Activated CD4-positive, alpha-beta T cell treated with anti-CD3 and anti-CD28 coated beads, Interleukin-2, amount 50 U/mL, for 48 hours (primary cell): ENCODE data around the gene CATSPERD.

Source experiments
- DNase-seq, 2 experiments: peaks; one replicate each; pipeline ENCODE4 v3.0.0-alpha.2; 2020

The CATSPERD gene

DNA sequence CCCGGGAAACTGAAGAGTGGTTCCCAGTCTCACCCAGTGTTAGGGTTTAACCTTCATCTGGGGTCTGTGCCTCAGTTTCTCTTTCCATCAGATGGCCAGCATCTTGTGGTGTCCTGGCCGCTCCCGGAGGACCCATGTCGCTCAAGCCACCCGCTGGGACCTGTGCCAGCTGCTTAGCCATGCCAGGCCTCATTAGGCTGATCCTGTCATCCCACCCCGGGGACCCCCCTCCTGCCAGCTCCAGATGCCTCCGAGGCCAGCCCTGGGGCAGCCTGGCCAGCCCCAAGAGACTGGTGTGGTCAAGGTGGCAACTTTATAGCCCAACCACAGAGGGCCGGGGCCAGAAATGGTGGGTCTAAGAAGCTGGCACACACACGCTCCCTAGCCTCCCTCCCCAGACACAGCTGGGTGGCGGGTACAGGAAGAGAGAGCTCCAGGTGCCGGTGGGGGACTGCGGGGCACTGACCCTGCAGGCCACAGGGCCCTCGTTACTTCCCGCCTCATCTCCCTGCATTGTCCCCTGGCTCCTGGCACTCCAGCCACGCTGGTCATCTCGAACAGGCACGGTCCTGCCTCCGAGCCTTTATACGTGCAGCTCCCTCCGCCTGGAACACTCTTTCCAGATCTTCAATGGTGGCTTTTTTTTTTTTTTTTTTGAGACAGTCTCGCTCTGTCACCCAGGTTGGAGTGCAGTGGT, 87.8 kb downstream of the CATSPERD start:
- no peak for DNase-seq

DNA sequence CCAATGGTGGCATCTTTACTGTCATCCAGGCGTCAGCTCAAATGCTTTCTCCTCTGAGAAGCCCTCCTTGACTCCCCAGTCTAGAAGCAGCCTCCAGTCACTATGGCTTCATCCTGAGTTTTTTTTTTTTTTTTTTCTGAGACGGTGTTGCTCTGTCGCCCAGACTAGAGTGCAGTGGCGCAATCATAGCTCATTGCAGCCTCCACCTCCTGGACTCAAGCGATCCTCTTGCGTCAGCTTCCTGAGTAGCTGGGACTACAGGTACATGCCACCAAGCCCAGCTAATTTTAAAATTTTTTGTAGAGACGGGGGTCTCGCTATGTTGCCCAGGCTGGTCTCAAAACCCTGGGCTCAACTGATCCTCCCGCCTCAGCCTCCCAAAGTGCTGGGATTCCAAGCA, 88.6 kb downstream of the CATSPERD start:
- DNase-seq = no peak

GRCh38 chr19:5809469-5809868, 89.0 kb downstream of the CATSPERD start:
- no peak for DNase-seq

- no peak for DNase-seq
These were observed 90.7 kb downstream of the CATSPERD start for GRCh38 chr19:5811117-5811516.

- no peak for DNase-seq
These were observed 93.8 kb downstream of the CATSPERD start for GRCh38 chr19:5814123-5814851.

GRCh38 chr19:5814852-5815246, 94.4 kb downstream of the CATSPERD start:
- no peak for DNase-seq

DNA sequence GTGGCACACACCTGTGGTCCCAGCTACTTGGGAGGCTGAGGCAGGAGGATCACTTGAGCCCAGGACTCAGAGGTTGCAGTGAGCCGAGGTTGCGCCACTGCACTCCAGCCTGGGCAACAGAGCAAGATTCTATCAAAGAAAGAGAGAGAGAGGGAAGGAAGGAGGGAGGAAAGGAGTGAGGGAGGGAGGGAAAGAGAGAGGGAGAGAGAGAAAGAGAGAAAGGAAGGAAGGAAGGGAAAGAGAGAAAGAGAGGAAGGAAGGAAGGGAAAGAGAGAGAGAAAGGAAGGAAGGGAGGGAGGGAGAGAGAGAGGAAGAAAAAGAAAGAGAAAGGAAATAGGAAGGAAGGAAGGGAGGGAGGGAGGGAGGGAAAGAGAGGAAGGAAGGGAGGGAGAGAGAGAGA, 96.8 kb downstream of the CATSPERD start:
- no peak for DNase-seq

DNA sequence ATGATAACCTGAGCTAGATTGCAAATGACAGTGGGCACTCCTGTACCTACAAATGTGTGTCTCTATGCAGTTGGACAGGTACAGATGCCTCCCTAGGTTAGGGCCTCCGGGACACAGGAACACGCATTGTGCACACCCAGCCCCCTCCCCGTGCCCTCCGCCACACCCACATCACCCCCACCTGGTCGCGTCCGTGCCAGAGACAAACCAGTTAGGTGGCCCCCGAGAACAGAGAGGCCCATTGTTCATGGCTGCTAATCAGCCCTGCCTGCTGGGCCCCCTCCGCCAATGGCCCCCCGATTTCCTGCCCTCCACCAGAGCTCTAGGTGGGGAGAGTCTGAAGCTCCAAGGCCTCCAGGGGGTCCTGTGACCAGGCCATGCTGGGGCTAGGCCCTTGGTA, 98.2 kb downstream of the CATSPERD start:
- no peak for DNase-seq

DNA sequence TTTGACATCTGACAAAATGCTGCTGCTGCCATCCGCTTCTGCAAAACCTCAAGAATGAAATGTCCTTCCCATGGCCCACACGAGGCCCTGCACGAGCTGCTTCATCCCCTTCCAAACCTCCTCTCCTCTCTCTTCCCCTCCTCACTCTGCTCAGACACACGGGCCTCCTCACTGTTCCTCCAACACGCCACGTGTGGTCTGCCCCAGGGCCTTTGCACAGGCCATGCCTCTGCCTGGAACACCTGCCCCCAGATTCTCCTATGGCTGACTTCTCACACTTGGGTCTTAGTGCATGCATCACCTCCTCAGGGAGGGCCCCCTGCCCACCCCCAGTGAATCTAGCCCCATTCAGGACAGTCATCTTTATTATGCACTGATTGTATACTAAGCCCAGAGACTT, 100.3 kb downstream of the CATSPERD start:
- no peak for DNase-seq

- DNase-seq = no peak
These were observed 101.2 kb downstream of the CATSPERD start for GRCh38 chr19:5821521-5822180.

GRCh38 chr19:5822181-5822844, 101.9 kb downstream of the CATSPERD start:
- no peak for DNase-seq

DNA sequence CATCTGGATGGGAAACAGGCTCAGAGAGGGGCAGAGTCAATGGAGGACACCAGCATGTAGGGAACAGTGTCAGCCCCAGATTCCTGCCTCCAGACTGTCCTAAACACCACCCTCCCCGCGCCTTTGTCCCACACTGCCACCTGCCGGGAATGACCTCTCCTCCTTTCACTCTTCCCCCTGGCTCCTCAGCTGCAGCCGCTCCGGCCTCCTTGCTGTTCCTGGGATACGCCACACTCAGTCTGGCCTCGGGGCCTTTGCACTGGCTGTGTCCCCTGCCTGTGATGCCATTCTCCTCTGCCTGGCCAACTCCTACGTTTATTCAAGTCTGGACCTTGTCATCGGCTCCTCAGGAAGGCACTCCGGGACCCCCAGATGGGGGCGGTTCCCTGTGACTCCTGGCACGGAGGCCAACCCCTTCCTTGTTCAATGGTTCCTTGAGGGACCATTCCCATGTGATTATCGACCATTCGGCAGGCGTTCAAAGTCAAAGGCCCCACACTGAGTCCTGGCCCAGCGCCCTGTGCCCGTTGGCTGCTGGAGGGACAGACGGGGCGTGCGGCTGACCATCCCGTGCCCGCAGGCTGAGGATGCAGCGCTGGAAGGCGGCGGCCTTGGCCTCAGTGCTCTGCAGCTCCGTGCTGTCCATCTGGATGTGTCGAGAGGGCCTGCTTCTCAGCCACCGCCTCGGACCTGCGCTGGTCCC, 103.3 kb downstream of the CATSPERD start:
- no peak for DNase-seq

DNA sequence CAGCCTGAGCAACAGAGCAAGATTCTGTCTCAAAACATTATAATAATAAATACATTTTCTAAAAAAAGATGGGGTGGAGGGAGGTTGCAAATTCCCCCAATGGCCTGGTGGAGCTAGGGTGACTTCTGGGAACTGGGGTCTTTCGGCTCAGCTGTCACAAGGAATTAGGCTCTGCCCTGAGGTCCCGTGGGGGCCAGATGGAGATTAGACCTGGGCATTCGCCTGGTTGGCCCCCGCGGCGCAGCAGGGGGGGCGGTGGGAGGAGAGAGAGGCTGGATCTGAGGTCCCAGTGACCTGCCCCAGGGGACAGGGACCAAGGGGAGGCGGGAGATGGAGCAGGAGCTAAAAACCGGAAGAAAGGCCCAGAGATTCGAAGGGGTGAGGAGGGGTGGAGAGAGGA, 104.3 kb downstream of the CATSPERD start:
- DNase-seq = no peak

DNA sequence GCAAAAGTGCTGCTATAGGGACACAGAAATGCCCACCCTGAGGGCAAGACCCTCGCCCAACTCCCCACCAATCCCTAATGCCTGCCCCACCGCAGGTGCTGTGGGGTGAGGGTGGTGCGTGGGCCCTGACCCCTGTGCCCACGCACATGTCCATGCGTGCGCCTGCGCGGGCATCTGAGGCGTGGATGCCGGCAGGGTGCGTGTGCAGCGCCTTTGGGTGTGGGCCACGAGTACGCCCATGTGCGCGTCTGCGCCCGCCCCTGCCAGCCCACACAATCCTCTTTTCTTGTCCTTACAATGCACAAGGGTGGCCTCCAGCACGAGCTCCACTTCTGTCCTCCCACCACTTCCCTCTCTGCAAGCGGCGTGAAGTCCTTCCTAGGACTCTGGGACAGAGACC, 104.7 kb downstream of the CATSPERD start:
- no peak for DNase-seq

DNA sequence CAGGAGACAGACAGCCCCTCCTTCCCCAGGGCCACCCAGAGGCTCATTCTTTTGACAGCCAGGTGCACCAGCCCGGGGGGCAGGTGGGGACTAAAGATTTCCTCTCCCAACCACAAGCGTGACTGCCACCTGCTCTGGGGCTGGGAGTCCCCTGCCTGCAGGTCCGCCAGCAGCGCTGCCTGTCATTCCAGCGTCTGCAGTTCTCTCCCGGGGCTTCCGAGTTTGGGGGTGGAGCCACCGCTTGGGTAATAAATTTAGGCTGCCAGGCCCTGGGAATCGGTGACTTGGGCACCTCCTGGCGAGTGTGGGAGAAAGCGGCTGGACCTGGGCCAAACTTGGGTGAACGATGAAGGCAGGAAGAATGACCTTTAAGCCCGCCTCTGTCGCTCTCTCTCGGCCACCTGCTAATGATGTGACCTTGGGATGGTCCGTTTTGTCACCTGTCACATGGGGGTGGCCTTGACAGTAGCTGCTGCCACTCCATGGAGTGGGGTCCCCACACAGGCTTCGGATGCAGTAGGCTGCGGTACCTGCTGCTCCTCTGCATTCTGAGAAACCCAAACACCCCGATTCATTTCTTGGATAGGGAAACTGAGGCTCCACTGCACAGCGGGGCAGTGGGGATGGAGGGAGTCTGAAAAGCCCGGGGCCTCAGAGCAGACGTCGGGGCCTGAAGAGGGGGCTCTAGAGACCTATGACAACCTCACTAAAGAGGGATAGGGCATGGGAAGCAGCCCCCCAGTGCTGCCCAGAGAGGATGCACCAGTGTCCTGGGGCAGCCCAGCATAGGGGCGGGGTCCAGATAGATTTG, 106.3 kb downstream of the CATSPERD start:
- peak in 1 of 2 experiments; percentile 36 for DNase-seq

GRCh38 chr19:5827342-5827890, 107.0 kb downstream of the CATSPERD start:
- no peak for DNase-seq

DNA sequence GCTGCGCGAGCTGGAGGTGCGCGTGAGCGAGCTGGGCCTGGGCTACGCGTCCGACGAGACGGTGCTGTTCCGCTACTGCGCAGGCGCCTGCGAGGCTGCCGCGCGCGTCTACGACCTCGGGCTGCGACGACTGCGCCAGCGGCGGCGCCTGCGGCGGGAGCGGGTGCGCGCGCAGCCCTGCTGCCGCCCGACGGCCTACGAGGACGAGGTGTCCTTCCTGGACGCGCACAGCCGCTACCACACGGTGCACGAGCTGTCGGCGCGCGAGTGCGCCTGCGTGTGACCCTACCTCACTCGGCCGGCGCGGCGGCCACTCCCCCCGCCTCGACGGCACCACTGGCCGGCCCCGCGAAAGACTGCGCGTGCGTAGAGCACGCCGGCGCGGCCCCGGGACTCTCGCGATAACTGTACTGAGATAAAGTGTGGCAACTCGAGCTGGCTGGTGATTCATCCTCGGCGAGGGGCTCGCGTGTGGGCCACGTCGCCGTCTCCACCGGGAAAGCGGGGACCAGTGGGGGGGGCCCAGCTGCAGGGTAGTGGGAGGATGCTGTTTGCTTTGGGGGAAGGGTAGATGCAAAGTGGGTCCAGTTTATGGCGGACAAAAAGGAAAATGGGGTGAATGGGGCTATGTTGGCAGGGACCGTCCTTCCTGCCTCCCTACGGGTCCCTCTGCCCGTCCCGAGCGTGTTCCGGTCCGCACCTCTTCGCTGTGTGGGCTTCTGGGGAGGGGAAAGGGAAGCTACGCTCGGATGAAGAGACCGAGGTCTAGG, 107.6 kb downstream of the CATSPERD start:
- DNase-seq = peak; percentile 95 to 96
